Activated CD8-positive, alpha-beta T cell treated with anti-CD3 and anti-CD28 coated beads for 36 hours (primary cell): ENCODE data around the gene HAGH. TPM values are rescaled to one million over a fixed set of nuclear protein-coding genes. Genes with fewer than 3 reads are reported as not detected.
A peak's percentile ranks its signal among the peaks of the same experiment; 100 is the strongest.

Experiments
- ATAC-seq: fragments of 200-7000 bp; cut with Tn5 transposase; one replicate; pipeline ENCODE4 v1.10.0; 2021; ENCODE audit warnings: mild to moderate bottlenecking, moderate library complexity
- CTCF ChIA-PET: fragments of 350-600 bp; sonication (Branson Sonifier 250); formaldehyde crosslinking; loops from one replicate; lab custom pipeline; 2021; ENCODE audit warnings: antibody characterized with exemption; lab: Charles Lee
- POLR2A ChIA-PET: fragments of 350-600 bp; sonication (Branson Sonifier 250); formaldehyde crosslinking; loops from one replicate; lab custom pipeline; 2021; ENCODE audit warnings: antibody characterized with exemption; lab: Charles Lee
- DNase-seq: peaks from one replicate; pipeline ENCODE4 v3.0.0-alpha.2; 2020
- H3K27ac Mint-ChIP-seq: one replicate; pipeline ENCODE4 v1.8.0; 2021; ENCODE audit warnings: mild to moderate bottlenecking, mixed read lengths
- H3K27me3 Mint-ChIP-seq: one replicate; pipeline ENCODE4 v1.8.0; 2021; ENCODE audit warnings: mixed read lengths
- H3K36me3 Mint-ChIP-seq: one replicate; pipeline ENCODE4 v1.8.0; 2021; ENCODE audit warnings: low read depth, mixed read lengths
- H3K4me1 Mint-ChIP-seq: one replicate; pipeline ENCODE4 v1.8.0; 2021; ENCODE audit warnings: low read depth, mixed read lengths
- H3K4me3 Mint-ChIP-seq: one replicate; pipeline ENCODE4 v1.8.0; 2021; ENCODE audit warnings: mild to moderate bottlenecking, moderate library complexity, mixed read lengths
- H3K9me3 Mint-ChIP-seq: one replicate; pipeline ENCODE4 v1.8.0; 2021; ENCODE audit warnings: mixed read lengths
- intact Hi-C: fragments of 100-400 bp; cut with micrococcal nuclease; formaldehyde crosslinking; loops from one replicate; pipeline ENCODE4 v1.10.0; 2022
- total RNA-seq, 2 experiments: library from RNA; stranded (reverse); gene quantifications; one replicate each; pipeline ENCODE4 v1.2.3, GENCODE V29; 2021
- TF ChIP-seq, protein P1 (sequence below): fragments of 200-600 bp; IDR thresholded peaks from one replicate; pipeline ENCODE4 v1.8.0; 2022; ENCODE audit warnings: antibody characterized with exemption, mild to moderate bottlenecking

HAGH gene
- total RNA-seq, 2 experiments from 2014 or later = 32.0 to 35.7 TPM

DNA sequence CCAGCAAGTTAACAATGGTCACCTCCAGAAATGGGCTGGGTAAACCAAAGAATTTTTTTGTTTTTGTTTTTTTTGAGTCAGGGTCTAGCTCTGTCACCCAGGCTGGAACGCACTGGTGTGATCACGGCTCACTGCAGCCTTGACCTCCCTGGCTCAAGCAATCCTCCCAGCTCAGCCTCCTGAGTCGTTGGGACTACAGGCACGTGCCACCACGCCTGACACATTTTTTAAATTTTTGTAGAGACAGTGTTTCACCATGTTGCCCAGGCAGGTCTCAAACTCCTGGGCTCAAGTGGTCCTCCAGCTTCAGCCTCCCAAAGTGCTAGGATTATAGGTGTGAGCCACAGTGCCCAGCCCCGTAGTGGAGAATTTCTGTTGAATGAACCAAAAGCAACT lies 46.0 kb downstream of the HAGH start:
- no peak for ATAC-seq
- POLR2A ChIA-PET = interaction anchor here (0.8 to 2.5 kb wide), 3 partner anchors 9 to 472 kb away, joined by 3 to 15 read pairs (median 3); partner anchors contain the start of genes EME2, MRPS34 and NME3
- Mint-ChIP-seq H3K4me3 (peak overlapping the region; percentile 80), H3K27ac (no peak overlapping the region), H3K36me3 (peaks cover 2% of the 10 kb centered on the region), H3K27me3 (no peaks in the 10 kb centered on the region), H3K4me1 (peaks cover 26% of the 10 kb centered on the region), H3K9me3 (no peaks in the 10 kb centered on the region)
- CTCF ChIA-PET = interaction anchor here (1.1 to 5.3 kb wide), 2 partner anchors 9 to 33 kb away, joined by 3 to 36 read pairs; partner anchors contain the start of genes EME2, MRPS34 and NME3
- TF ChIP-seq, protein P1, sequence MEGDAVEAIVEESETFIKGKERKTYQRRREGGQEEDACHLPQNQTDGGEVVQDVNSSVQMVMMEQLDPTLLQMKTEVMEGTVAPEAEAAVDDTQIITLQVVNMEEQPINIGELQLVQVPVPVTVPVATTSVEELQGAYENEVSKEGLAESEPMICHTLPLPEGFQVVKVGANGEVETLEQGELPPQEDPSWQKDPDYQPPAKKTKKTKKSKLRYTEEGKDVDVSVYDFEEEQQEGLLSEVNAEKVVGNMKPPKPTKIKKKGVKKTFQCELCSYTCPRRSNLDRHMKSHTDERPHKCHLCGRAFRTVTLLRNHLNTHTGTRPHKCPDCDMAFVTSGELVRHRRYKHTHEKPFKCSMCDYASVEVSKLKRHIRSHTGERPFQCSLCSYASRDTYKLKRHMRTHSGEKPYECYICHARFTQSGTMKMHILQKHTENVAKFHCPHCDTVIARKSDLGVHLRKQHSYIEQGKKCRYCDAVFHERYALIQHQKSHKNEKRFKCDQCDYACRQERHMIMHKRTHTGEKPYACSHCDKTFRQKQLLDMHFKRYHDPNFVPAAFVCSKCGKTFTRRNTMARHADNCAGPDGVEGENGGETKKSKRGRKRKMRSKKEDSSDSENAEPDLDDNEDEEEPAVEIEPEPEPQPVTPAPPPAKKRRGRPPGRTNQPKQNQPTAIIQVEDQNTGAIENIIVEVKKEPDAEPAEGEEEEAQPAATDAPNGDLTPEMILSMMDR = no peak
- no peak for DNase-seq
- intact Hi-C loops = no loop called here

DNA sequence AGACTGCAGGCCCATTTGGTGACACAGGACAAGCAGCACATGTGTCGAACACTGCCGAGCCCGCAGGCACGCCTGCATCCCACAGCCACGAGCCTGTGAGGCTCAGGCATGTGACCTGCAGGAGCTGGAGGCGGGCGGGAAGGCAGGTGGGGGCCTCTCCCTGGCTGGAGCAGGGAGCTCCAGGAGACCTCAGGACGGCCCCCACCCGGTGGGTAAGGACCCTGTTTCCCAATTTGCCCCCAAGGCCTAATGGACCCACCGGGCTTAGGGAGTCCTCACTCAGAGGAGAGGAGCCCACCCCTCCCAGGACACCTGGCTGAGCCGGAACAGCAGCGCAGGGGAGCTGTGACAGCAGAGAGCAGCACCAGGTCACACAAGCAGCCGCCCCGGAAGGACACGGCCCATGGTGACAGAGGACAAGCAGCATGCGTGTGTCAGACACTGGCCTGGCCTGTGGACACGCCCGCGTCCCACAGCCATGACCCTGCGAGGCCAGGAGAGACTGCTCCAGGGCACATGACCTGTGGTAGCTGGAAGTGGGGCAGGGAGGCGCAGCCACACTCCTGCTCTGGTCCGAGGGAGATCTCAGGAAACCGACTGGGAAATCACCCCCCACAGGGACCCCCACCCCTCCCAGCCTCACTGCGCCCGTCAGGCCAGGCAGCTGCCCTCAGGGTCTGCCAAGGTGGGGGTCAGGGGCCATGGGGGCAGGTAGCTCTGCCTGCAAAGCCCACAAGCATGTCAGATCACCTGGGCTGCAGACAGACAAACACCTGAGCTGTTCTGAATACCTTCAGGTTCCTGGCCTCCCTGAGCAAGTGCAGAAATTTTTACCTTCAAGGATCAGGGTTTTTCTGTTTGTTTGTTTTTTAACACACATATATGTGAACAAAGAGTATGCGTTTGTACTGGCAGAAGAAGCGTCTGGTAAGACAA lies 46.6 kb downstream of the HAGH start:
- intact Hi-C loops = no loop called here
- Mint-ChIP-seq H3K4me3 (no peak overlapping the region), H3K36me3 (peaks cover under 1% of the 10 kb centered on the region), H3K27ac (no peak overlapping the region), H3K4me1 (peaks cover 22% of the 10 kb centered on the region), H3K9me3 (no peaks in the 10 kb centered on the region), H3K27me3 (no peaks in the 10 kb centered on the region)
- DNase-seq (no peak), ATAC-seq (no peak)
- ChIA-PET POLR2A (interaction anchor here (0.6 to 2.5 kb wide), 4 partner anchors 9 to 471 kb away, joined by 3 to 15 read pairs (median 4); partner anchors contain the start of genes EME2, MRPS34 and NME3), CTCF (interaction anchor here (0.5 to 5.3 kb wide), 3 partner anchors 8 to 148 kb away, joined by 3 to 36 read pairs (median 3); partner anchors contain the start of genes EME2, MRPS34 and NME3)
- TF ChIP-seq, protein P1 = no peak

DNA sequence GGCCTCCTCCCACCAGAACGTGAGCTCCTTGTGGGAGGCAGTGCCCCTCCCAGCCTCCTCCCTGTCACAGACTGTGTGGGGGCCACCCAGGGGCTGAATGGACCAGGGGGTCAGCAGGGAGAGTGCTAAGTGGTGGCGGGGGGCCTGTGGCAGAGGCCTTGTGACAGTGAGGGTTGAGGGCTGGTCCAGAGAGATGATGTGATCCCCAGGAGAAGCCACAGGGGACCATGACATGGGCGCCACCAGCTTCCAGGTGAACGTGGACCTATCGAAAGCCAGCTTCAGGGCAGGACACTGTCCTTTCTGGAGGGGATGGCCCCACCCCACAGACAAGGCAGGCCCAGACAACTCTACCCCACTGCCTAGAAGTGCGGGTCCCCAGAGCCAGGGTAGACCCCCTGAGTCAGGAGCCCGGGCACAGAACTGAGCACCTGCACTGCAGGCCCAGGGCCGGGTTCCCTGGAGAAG lies 47.4 kb downstream of the HAGH start:
- DNase-seq = no peak
- Mint-ChIP-seq H3K4me3 (no peak overlapping the region), H3K4me1 (peaks cover 26% of the 10 kb centered on the region), H3K27me3 (no peaks in the 10 kb centered on the region), H3K9me3 (no peaks in the 10 kb centered on the region), H3K27ac (no peak overlapping the region), H3K36me3 (no peaks in the 10 kb centered on the region)
- intact Hi-C loops = no loop called here
- POLR2A ChIA-PET = interaction anchor here (0.6 to 2.5 kb wide), 3 partner anchors 8 to 441 kb away, joined by 4 to 15 read pairs (median 4); partner anchors contain the start of genes EME2, FAHD1, HAGH and MRPS34
- TF ChIP-seq, protein P1 = no peak
- CTCF ChIA-PET = interaction anchor here (0.5 kb wide), 1 partner anchor 149 kb away, joined by 3 read pairs; no protein-coding TSS in a partner anchor
- no peak for ATAC-seq

DNA sequence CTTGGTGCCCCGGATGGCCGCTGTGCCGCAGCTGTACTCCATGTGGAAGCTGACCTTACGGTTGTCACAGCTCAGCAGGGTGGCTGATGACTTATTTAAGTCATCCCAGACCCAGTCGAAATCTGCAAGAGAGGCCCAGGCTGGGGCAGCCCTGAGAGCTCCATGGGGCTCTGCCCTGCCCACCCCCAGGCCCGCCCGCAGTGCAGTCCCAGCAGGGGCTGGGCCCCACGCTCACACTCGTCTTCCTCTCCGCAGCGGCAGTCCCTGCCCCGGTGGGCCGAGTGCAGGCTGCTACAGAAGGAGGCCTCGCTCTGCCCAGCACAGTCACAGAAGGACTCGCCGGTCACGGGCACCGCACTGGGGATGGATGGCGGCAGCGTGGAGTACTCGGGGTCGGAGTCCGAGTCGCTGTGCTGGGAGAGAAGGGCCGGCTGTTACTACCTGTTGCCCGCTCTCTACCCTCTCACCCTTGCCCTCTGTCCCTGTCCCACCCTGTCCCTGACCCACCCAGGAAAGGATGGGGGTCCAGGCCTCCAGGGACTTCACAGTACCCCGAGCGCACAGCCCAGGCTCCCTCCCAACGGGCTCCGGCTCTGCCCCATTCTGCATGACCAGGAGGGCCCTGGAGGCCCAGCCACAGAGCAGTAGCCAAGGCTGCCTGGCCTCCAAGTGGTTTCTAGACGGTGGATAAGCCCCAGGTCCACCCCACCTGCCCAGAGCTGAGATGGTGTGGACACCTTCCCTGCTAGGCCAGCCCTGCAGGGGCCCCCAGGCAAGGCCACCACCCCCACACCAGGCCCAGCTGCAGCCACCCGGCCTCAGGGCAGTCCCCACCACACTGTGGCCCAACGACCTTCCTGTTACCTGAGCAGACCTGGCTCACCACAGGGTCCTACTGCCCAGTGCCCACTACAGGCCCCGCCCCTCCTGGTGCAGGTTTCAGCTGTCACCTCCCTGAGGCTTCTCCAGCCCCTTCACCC lies 48.1 kb downstream of the HAGH start:
- intact Hi-C loops = no loop called here
- H3K27me3 Mint-ChIP-seq = no peaks in the 10 kb centered on the region
- CTCF ChIA-PET = no interaction called here
- POLR2A ChIA-PET = interaction anchor here (1.0 to 2.5 kb wide), 3 partner anchors 7 to 48 kb away, joined by 3 to 15 read pairs (median 4); partner anchors contain the start of genes EME2, FAHD1, HAGH and MRPS34
- H3K9me3 Mint-ChIP-seq = no peaks in the 10 kb centered on the region
- no peak for DNase-seq
- ATAC-seq = no peak
- no peak overlapping the region for H3K4me3 Mint-ChIP-seq
- peaks cover 20% of the 10 kb centered on the region for H3K4me1 Mint-ChIP-seq
- TF ChIP-seq, protein P1 = no peak
- no peak overlapping the region for H3K27ac Mint-ChIP-seq
- no peaks in the 10 kb centered on the region for H3K36me3 Mint-ChIP-seq
